Natural killer cell (primary cell): Measurements from ENCODE around the gene HDAC4. TPM values are rescaled to one million over a fixed set of nuclear protein-coding genes. Genes with fewer than 3 reads are reported as not detected.

ENCODE experiments used
- ATAC-seq, 3 donors: fragments of 150-1000 bp in 2 of 3; fragments of 200-7000 bp in 1 of 3; cut with Tn5 transposase; 1 replicate in 1 of 3; 2 replicates in 2 of 3; pipeline ENCODE4 v1.10.0; 2021; ENCODE audit warnings: mild to moderate bottlenecking in 2 of 3, moderate library complexity in 2 of 3
- DNase-seq, 2 donors: peaks; one replicate each; pipeline versions ENCODE4 v3.0.0 to v3.0.0-alpha.2; 2013 to 2021; ENCODE audit warnings: mixed read lengths in 1 of 2
- H3K27ac ChIP-seq: one replicate; pipeline ENCODE4 v1.5.1; 2013; ENCODE audit warnings: mild to moderate bottlenecking, low read length
- H3K27me3 ChIP-seq: one replicate; pipeline ENCODE4 v1.6.1; 2013; ENCODE audit warnings: low read length; ENCODE audit not compliant: control insufficient read depth, insufficient read depth
- H3K36me3 ChIP-seq: one replicate; pipeline ENCODE4 v1.6.1; 2013; ENCODE audit warnings: low read length; ENCODE audit not compliant: control insufficient read depth, insufficient read depth
- H3K4me1 ChIP-seq: one replicate; pipeline ENCODE4 v1.6.1; 2013; ENCODE audit warnings: low read length; ENCODE audit not compliant: control insufficient read depth, insufficient read depth
- H3K4me3 ChIP-seq: one replicate; pipeline ENCODE4 v1.5.1; 2013; ENCODE audit warnings: low read length
- H3K9me3 ChIP-seq: one replicate; pipeline ENCODE4 v1.6.1; 2013; ENCODE audit warnings: low read length; ENCODE audit not compliant: control insufficient read depth, insufficient read depth
- H3K27ac Mint-ChIP-seq, 2 donors: one replicate each; pipeline ENCODE4 v1.8.0; 2022; ENCODE audit warnings: mild to moderate bottlenecking in 2 of 2, mixed read lengths in 2 of 2, moderate library complexity in 1 of 2
- H3K27me3 Mint-ChIP-seq, 2 donors: one replicate each; pipeline ENCODE4 v1.8.0; 2022; ENCODE audit warnings: low read depth in 2 of 2, mixed read lengths in 2 of 2
- H3K36me3 Mint-ChIP-seq: one replicate; pipeline ENCODE4 v1.8.0; 2022; ENCODE audit warnings: mixed read lengths
- H3K4me1 Mint-ChIP-seq, 2 donors: one replicate each; pipeline ENCODE4 v1.8.0; 2022; ENCODE audit warnings: mixed read lengths in 2 of 2
- H3K4me3 Mint-ChIP-seq: one replicate; pipeline ENCODE4 v1.8.0; 2022; ENCODE audit warnings: mild to moderate bottlenecking, moderate library complexity, mixed read lengths
- H3K9me3 Mint-ChIP-seq, 2 donors: one replicate each; pipeline ENCODE4 v1.8.0; 2022; ENCODE audit warnings: mixed read lengths in 2 of 2
- CTCF ChIP-seq: fragments of 200-600 bp; IDR thresholded peaks from one replicate; pipeline ENCODE4 v1.8.0; 2022; ENCODE audit warnings: antibody characterized with exemption
- WGBS: methylation state at CpG from one replicate; pipeline ENCODE4 v1.1.7; 2013; ENCODE audit warnings: missing lambda C conversion rate; ENCODE audit not compliant: insufficient coverage; 5-methylcytosine and 5-hydroxymethylcytosine counted together
- intact Hi-C: fragments of 100-400 bp; cut with micrococcal nuclease; formaldehyde crosslinking; loops from one replicate; pipeline ENCODE4 v1.14.2; 2022
- total RNA-seq, 4 donors: library from RNA; stranded (reverse); fragments of 120-200 nt in 1 of 4; gene quantifications; one replicate each; pipeline versions ENCODE4 v1.2.3 to v1.2.4, GENCODE V29; 2013 to 2022

The HDAC4 gene
- total RNA-seq, 3 donors from 2014 or later (not counting 1 experiment from before 2014, with no cell fraction given): 74.9 to 105 (median 100) TPM

GRCh38 chr2:239225371-239225851 is 175.4 kb downstream of the HDAC4 start:
- Histone ChIP-seq H3K4me3 (no peak overlapping the region), H3K4me1 (peaks cover 72% of the 10 kb centered on the region), H3K27ac (no peak overlapping the region), H3K9me3 (no peaks in the 10 kb centered on the region), H3K27me3 (no peaks in the 10 kb centered on the region), H3K36me3 (peaks cover 5% of the 10 kb centered on the region)
- H3K4me3 Mint-ChIP-seq: no peak overlapping the region
- ATAC-seq (no peak), DNase-seq (peak in 1 of 2 donors; percentile 29)
- intact Hi-C loops: no loop called here
- 47% methylated on average over 12 of the region's 13 CpGs for WGBS
- H3K36me3 Mint-ChIP-seq: no peaks in the 10 kb centered on the region
- no peak for TF ChIP-seq CTCF
- H3K27ac Mint-ChIP-seq: peak overlapping the region; percentile 45 to 75
- H3K4me1 Mint-ChIP-seq: peaks cover 76 to 87% of the 10 kb centered on the region in 2 donors
- H3K27me3 Mint-ChIP-seq: no peaks in the 10 kb centered on the region
- H3K9me3 Mint-ChIP-seq: no peaks in the 10 kb centered on the region

- peaks cover 68% of the 10 kb centered on the region for H3K4me1 ChIP-seq
- H3K36me3 ChIP-seq: peaks cover 5% of the 10 kb centered on the region
- no peak for ATAC-seq
- no peaks in the 10 kb centered on the region for H3K9me3 ChIP-seq
- no peaks in the 10 kb centered on the region for H3K36me3 Mint-ChIP-seq
- no peak for DNase-seq
- no peak overlapping the region for H3K27ac ChIP-seq
- peak overlapping the region; percentile 45 to 75 for H3K27ac Mint-ChIP-seq
- H3K4me1 Mint-ChIP-seq: peaks cover 75 to 84% of the 10 kb centered on the region in 2 donors
- no peaks in the 10 kb centered on the region for H3K27me3 Mint-ChIP-seq
- intact Hi-C loops: no loop called here
- H3K9me3 Mint-ChIP-seq: no peaks in the 10 kb centered on the region
- no peak overlapping the region for H3K4me3 Mint-ChIP-seq
- no peaks in the 10 kb centered on the region for H3K27me3 ChIP-seq
- WGBS: 81% methylated on average over 1 of the region's 2 CpGs
- no peak overlapping the region for H3K4me3 ChIP-seq
- TF ChIP-seq CTCF: no peak
Measured at GRCh38 chr2:239224955-239225354, 175.9 kb downstream of the HDAC4 start.

- H3K9me3 Mint-ChIP-seq: no peaks in the 10 kb centered on the region
Measured at GRCh38 chr2:239224199-239224570, 176.6 kb downstream of the HDAC4 start.

More at GRCh38 chr2:239224199-239224570, 176.6 kb downstream of the HDAC4 start:
- Mint-ChIP-seq H3K36me3 (no peaks in the 10 kb centered on the region), H3K4me3 (no peak overlapping the region), H3K27me3 (no peaks in the 10 kb centered on the region), H3K27ac (peak overlapping the region; percentile 27 to 45), H3K4me1 (peaks cover 71 to 82% of the 10 kb centered on the region in 2 donors)
- Histone ChIP-seq H3K27me3 (no peaks in the 10 kb centered on the region), H3K4me3 (no peak overlapping the region), H3K27ac (no peak overlapping the region), H3K4me1 (peaks cover 65% of the 10 kb centered on the region), H3K9me3 (no peaks in the 10 kb centered on the region), H3K36me3 (peaks cover 3% of the 10 kb centered on the region)
- intact Hi-C loops: no loop called here
- WGBS: 94% methylated on average over 13 of the region's 13 CpGs
- ATAC-seq: no peak
- no peak for TF ChIP-seq CTCF
- no peak for DNase-seq
